ENCODE results near the gene CBLN3. TPM values are rescaled to one million over a fixed set of nuclear protein-coding genes. Genes with fewer than 3 reads are reported as not detected.

CBLN3 gene
- total and polyA plus RNA-seq, 2 of the 4 experiments (the other 2 are of a cell fraction), result 0.72 to 4.5 TPM

GRCh38 chr14:24456980-24457379 is 27.5 kb upstream of the CBLN3 start:
- no peak overlapping the region for H3K14ac ChIP-seq (replicated peaks; ENCODE audit: low read depth, low read length)
- no peak for DNase-seq
- no peaks in the 10 kb centered on the region for H3K36me3 ChIP-seq (ENCODE audit: control insufficient read depth, insufficient read depth, low read length)
- no peaks in the 10 kb centered on the region for H4K20me1 ChIP-seq (ENCODE audit: insufficient read depth, low read length)
- H3K27me3 ChIP-seq (ENCODE audit: control insufficient read depth, insufficient read depth, low read length), result no peaks in the 10 kb centered on the region
- no peaks in the 10 kb centered on the region for H3K79me1 ChIP-seq (ENCODE audit: low read depth in 1 of 2, low read length in 2 of 2)
- ATAC-seq (ENCODE audit: low read depth), result no peak
- H4K5ac ChIP-seq (ENCODE audit: low read depth, low read length), result no peak overlapping the region
- dilution Hi-C loops (cut with HindIII; ENCODE audit: low sequenced_read_pairs, unreplicated experiment) (no loop called here), in situ Hi-C loops (cut with MboI; ENCODE audit: low sequenced_read_pairs) (no loop called here), intact Hi-C loops (cut with micrococcal nuclease) (no loop called here)
- H3K4me1 ChIP-seq (ENCODE audit: control insufficient read depth, insufficient read depth, low read length), result no peaks in the 10 kb centered on the region
- H2AK5ac ChIP-seq (ENCODE audit: low read depth, low read length), result no peak overlapping the region
- H3K18ac ChIP-seq (ENCODE audit: low read depth, low read length), result no peak overlapping the region
- CTCF ChIA-PET, result no interaction called here
- H3K4me3 ChIP-seq (ENCODE audit: insufficient read depth, low read depth, low read length), result no peak overlapping the region
- TF ChIP-seq CHD1 (IDR thresholded peaks at IDR 0.05; ENCODE audit: low read depth, low read length) (no peak), MAFK (IDR thresholded peaks at IDR 0.05; ENCODE audit: low read depth, low read length) (no peak), CTCF (conservative IDR thresholded peaks at IDR 0.05; ENCODE audit: low read depth, low read length) (no peak), RCOR1 (IDR thresholded peaks at IDR 0.05; ENCODE audit: insufficient replicate concordance, low read length) (no peak), SMC3 (IDR thresholded peaks at IDR 0.05; ENCODE audit: low read depth, low read length) (no peak), ELK1 (IDR thresholded peaks at IDR 0.05; ENCODE audit: borderline replicate concordance, low read depth, low read length) (no peak), USF2 (IDR thresholded peaks at IDR 0.05; ENCODE audit: low read depth, low read length) (no peak), MXI1 (IDR thresholded peaks at IDR 0.05; ENCODE audit: borderline replicate concordance, low read depth, low read length) (no peak), RAD21 (IDR thresholded peaks at IDR 0.05; ENCODE audit: low read length) (no peak), POLR2A (IDR thresholded peaks at IDR 0.05; ENCODE audit: low read depth, low read length) (no peak), BHLHE40 (IDR thresholded peaks at IDR 0.05; ENCODE audit: low read depth, low read length) (no peak), CEBPB (IDR thresholded peaks at IDR 0.05; ENCODE audit: low read depth, low read length) (no peak), NFE2L2 (IDR thresholded peaks at IDR 0.05; ENCODE audit: low read depth, low read length) (no peak), RFX5 (IDR thresholded peaks at IDR 0.05; ENCODE audit: low read depth, low read length) (no peak), FOS (IDR thresholded peaks at IDR 0.05; ENCODE audit: low read depth, low read length) (no peak), MAZ (IDR thresholded peaks at IDR 0.05; ENCODE audit: borderline replicate concordance, low read depth, low read length) (no peak)
- no peak overlapping the region for H2BK15ac ChIP-seq (ENCODE audit: low read depth, low read length)
- H2BK20ac ChIP-seq (ENCODE audit: low read depth, low read length), result no peak overlapping the region
- H4K8ac ChIP-seq (ENCODE audit: low read depth in 2 of 2, low read length in 2 of 2), result no peak overlapping the region
- H3K23ac ChIP-seq (ENCODE audit: low read depth, low read length), result no peak overlapping the region
- POLR2A ChIA-PET (ENCODE audit: unreplicated experiment), result no interaction called here
- no peak overlapping the region for H2BK120ac ChIP-seq (ENCODE audit: low read depth, low read length)
- no peak overlapping the region for H2AK9ac ChIP-seq (replicated peaks; ENCODE audit: low read depth, low read length, poor library complexity)
- H3K9ac ChIP-seq (ENCODE audit: low read depth, low read length), result no peak overlapping the region
- BruUV-seq (replicated peaks), result no TSS peak
- H4K91ac ChIP-seq (ENCODE audit: insufficient read depth, low read depth, low read length), result no peak overlapping the region
- H3K4me2 ChIP-seq (ENCODE audit: low read depth, low read length), result no peak overlapping the region
- H3K27ac ChIP-seq (ENCODE audit: insufficient read depth, low read length), result no peak overlapping the region
- H3K9me1 ChIP-seq (ENCODE audit: insufficient read depth, low read length), result no peaks in the 10 kb centered on the region
- no peak overlapping the region for H3K56ac ChIP-seq (ENCODE audit: extremely low read depth, insufficient read depth, low read length)
- H3K9me3 ChIP-seq (ENCODE audit: control insufficient read depth, insufficient read depth, low read length), result 0 out of 2 replicates have a peak, but pooled peaks cover 2% of the 10 kb centered on the region
- H2BK5ac ChIP-seq (ENCODE audit: low read depth, low read length, poor library complexity, severe bottlenecking), result no peak overlapping the region
- H3K4ac ChIP-seq (ENCODE audit: low read depth, low read length), result no peak overlapping the region
- no peak overlapping the region for H2AFZ ChIP-seq (replicated peaks; ENCODE audit: low read length, poor library complexity)

All from IMR-90 (cell line).